Tibial artery (tissue), 4 donors: ENCODE data around the gene CSRP1.
"Not testable (repeated sequence)": the region's sequence is repeated elsewhere in the genome, so short reads cannot be mapped to it uniquely, and the experiment has no call there.

Source experiments
- DNase-seq, 2 donors: peaks; one replicate each; pipeline ENCODE4 v3.0.0-alpha.2; 2019
- H3K27ac ChIP-seq, 2 donors: fragments of 200-600 bp; sonication (generic) in 1 of 2; 1 replicate in 1 of 2; 2 replicates in 1 of 2; pipeline ENCODE4 v1.5.1; 2018 to 2019; ENCODE audit warnings: mild to moderate bottlenecking in 1 of 2
- H3K27me3 ChIP-seq, 2 donors: fragments of 200-600 bp; sonication (generic) in 1 of 2; one replicate each; pipeline versions ENCODE4 v1.5.1 to v1.6.0; 2016 to 2019
- H3K36me3 ChIP-seq, 3 donors: fragments of 200-600 bp; sonication (generic) in 2 of 3; one replicate each; pipeline ENCODE4 v1.5.1; 2016 to 2019; ENCODE audit warnings: mild to moderate bottlenecking in 2 of 3
- H3K4me1 ChIP-seq, 4 donors: fragments of 200-600 bp; sonication (generic) in 2 of 4; 1 replicate in 3 of 4; 2 replicates in 1 of 4; pipeline ENCODE4 v1.5.1; 2016 to 2019
- H3K4me3 ChIP-seq, 2 donors: fragments of 200-600 bp; sonication (generic) in 1 of 2; 1 replicate in 1 of 2; 2 replicates in 1 of 2; pipeline ENCODE4 v1.5.1; 2018 to 2019; ENCODE audit warnings: mild to moderate bottlenecking in 2 of 2
- H3K9me3 ChIP-seq, 3 donors: fragments of 200-600 bp; sonication (generic) in 1 of 3; one replicate each; pipeline ENCODE4 v1.5.1; 2016 to 2019
- CTCF ChIP-seq, 2 experiments: fragments of 200-600 bp in 1 of 2; fragments of 450-650 bp in 1 of 2; IDR thresholded peaks; one replicate each; pipeline ENCODE4 v1.5.1; 2017 to 2019; ENCODE audit warnings: antibody characterized with exemption in 2 of 2, mild to moderate bottlenecking in 1 of 2, moderate library complexity in 1 of 2
- intact Hi-C: fragments of 100-400 bp; cut with DNase I; formaldehyde crosslinking; loops from one replicate; pipeline ENCODE4 v1.15.0; 2023; ENCODE audit warnings: low total_unique reads

The CSRP1 gene

GRCh38 chr1:201481004-201481380 lies 25.9 kb downstream of the CSRP1 start:
- Histone ChIP-seq H3K9me3 (no peaks in the 10 kb centered on the region), H3K27ac (peak overlapping the region; percentile 93 to 97), H3K36me3 (peaks cover 27 to 30% (median 28%) of the 10 kb centered on the region in 3 donors), H3K4me1 (peaks cover 0 to 44% (median 30%) of the 10 kb centered on the region in 4 donors), H3K4me3 (peak overlapping the region; percentile 39 to 47), H3K27me3 (no peaks in the 10 kb centered on the region)
- DNase-seq, result no peak
- intact Hi-C loops, result loop anchor here (5.0 kb wide), 1 partner anchor 34 kb away; no protein-coding TSS in a partner anchor
- no peak for TF ChIP-seq CTCF (IDR thresholded peaks at IDR 0.05)

GRCh38 chr1:201480231-201481003 lies 26.5 kb downstream of the CSRP1 start:
- intact Hi-C loops, result loop anchor here (5.0 kb wide), 1 partner anchor 33 kb away; no protein-coding TSS in a partner anchor
- H3K4me3 ChIP-seq, result peak overlapping the region; percentile 39 to 47
- peak; percentile 71 to 90 for DNase-seq
- H3K27ac ChIP-seq, result peak overlapping the region; percentile 93 to 97
- peaks cover 0 to 44% (median 30%) of the 10 kb centered on the region in 4 donors for H3K4me1 ChIP-seq
- peaks cover 22 to 24% (median 22%) of the 10 kb centered on the region in 3 donors for H3K36me3 ChIP-seq
- no peaks in the 10 kb centered on the region for H3K27me3 ChIP-seq
- H3K9me3 ChIP-seq, result no peaks in the 10 kb centered on the region
- no peak for TF ChIP-seq CTCF (IDR thresholded peaks at IDR 0.05)

DNA sequence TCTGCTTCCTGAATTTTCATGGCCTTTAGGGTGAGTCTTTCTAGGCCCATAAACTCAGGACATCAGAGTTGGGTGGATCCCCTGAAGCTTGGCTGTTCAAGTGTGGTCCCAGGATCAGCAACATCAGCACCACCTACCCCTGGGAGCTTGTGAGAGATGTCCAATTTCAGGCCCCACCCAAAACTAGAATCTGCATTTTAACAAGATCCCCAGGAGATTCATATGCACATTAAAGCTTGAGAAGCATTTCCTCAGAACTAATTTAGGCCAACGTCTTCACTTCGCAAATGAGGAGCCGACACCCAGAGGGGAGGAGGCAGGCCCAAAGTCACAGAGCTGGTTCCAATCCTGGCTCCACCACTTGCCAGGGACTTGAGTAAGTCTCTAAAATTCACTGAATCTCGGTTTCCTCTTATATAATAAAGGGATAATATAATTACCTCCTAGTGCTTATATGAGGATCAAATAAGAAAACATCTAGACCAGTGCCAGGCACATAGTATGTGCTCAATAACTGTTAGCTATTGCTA lies 27.7 kb downstream of the CSRP1 start:
- Histone ChIP-seq H3K36me3 (peaks cover 10 to 12% (median 11%) of the 10 kb centered on the region in 3 donors), H3K9me3 (no peaks in the 10 kb centered on the region), H3K27me3 (no peaks in the 10 kb centered on the region), H3K27ac (peak overlapping the region in 1 of 2 donors; percentile 93), H3K4me1 (peaks cover 0 to 46% (median 33%) of the 10 kb centered on the region in 4 donors), H3K4me3 (no peak overlapping the region)
- intact Hi-C loops, result no loop called here
- no peak for DNase-seq
- TF ChIP-seq CTCF (IDR thresholded peaks at IDR 0.05), result no peak

DNA sequence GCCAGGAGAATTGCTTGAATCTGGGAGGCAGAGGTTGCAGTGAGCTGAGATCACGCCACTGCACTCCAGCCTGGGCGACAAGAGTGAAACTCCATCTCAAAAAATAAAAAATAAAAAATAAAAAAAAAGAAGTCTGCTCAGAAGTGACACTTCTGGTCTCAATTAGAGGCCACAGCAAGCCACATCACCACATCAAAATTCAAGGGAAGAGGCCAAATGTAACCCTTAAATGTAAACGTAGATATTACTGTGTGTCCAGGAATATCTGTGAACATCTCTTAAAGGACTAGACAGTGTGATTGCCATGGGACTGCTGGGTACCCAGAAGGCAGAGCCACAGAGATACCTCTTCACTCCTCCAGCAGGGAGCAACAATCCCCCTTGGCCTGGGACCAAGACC lies 28.3 kb downstream of the CSRP1 start:
- H3K9me3 ChIP-seq, H3K27ac ChIP-seq, H3K27me3 ChIP-seq, H3K4me3 ChIP-seq, intact Hi-C loops, H3K36me3 ChIP-seq, DNase-seq: not testable (repeated sequence)
- H3K4me1 ChIP-seq, result peaks cover 0 to 46% (median 33%) of the 10 kb centered on the region in 4 donors

- no peaks in the 10 kb centered on the region for H3K36me3 ChIP-seq
- H3K4me3 ChIP-seq, result no peak overlapping the region
- intact Hi-C loops, result no loop called here
- no peaks in the 10 kb centered on the region for H3K27me3 ChIP-seq
- TF ChIP-seq CTCF (IDR thresholded peaks at IDR 0.05), result no peak
- peaks cover 0 to 36% (median 29%) of the 10 kb centered on the region in 4 donors for H3K4me1 ChIP-seq
- DNase-seq, result no peak
- H3K9me3 ChIP-seq, result no peaks in the 10 kb centered on the region
- no peak overlapping the region for H3K27ac ChIP-seq
These were observed 30.1 kb downstream of the CSRP1 start for GRCh38 chr1:201476670-201477344.
